Muscle of leg (tissue), 11 donors: ENCODE data around the gene PRDX1. TPM values are rescaled to one million over a fixed set of nuclear protein-coding genes. Genes with fewer than 3 reads are reported as not detected.
"Not testable (repeated sequence)": the region's sequence is repeated elsewhere in the genome, so short reads cannot be mapped to it uniquely, and the experiment has no call there.

Source experiments
- DNase-seq: peaks from one replicate; pipeline ENCODE4 v3.0.0; 2013
- H3K27ac ChIP-seq: one replicate; pipeline ENCODE4 v1.5.1; 2013; ENCODE audit warnings: mild to moderate bottlenecking, low read length, control low read depth
- H3K27me3 ChIP-seq: one replicate; pipeline ENCODE4 v1.6.1; 2013; ENCODE audit warnings: low read length; ENCODE audit not compliant: control insufficient read depth, insufficient read depth
- H3K36me3 ChIP-seq: one replicate; pipeline ENCODE4 v1.6.1; 2013; ENCODE audit warnings: low read length; ENCODE audit not compliant: control insufficient read depth, insufficient read depth
- H3K4me1 ChIP-seq: one replicate; pipeline ENCODE4 v1.6.1; 2013; ENCODE audit warnings: low read length; ENCODE audit not compliant: control insufficient read depth, insufficient read depth
- H3K4me3 ChIP-seq: one replicate; pipeline ENCODE4 v1.5.1; 2013; ENCODE audit warnings: low read length, control low read depth
- H3K9me3 ChIP-seq: replicated peaks from 2 replicates; pipeline ENCODE4 v1.6.1; 2013; ENCODE audit warnings: low read depth, low read length; ENCODE audit not compliant: control insufficient read depth
- WGBS: methylation state at CpG from one replicate; pipeline ENCODE4 v1.1.5; 2013; ENCODE audit warnings: missing lambda C conversion rate; ENCODE audit not compliant: insufficient coverage; 5-methylcytosine and 5-hydroxymethylcytosine counted together
- polyA plus RNA-seq, 8 donors: library from polyadenylated mRNA; unstranded; fragments of 120-200 nt; gene quantifications; one replicate each; pipeline versions ENCODE4 v1.2.1 to v1.2.3, GENCODE V29; 2013; ENCODE audit warnings: inconsistent platforms in 1 of 8, low replicate concordance in 1 of 8; ENCODE audit not compliant: insufficient read length in 8 of 8, insufficient read depth in 1 of 8
- total RNA-seq: library from RNA; stranded (reverse); fragments of 120-200 nt; gene quantifications from one replicate; pipeline ENCODE4 v1.2.4, GENCODE V29; 2013

The PRDX1 gene
- total and polyA plus RNA-seq, 9 donors, result 159 to 223 (median 174) TPM

DNA sequence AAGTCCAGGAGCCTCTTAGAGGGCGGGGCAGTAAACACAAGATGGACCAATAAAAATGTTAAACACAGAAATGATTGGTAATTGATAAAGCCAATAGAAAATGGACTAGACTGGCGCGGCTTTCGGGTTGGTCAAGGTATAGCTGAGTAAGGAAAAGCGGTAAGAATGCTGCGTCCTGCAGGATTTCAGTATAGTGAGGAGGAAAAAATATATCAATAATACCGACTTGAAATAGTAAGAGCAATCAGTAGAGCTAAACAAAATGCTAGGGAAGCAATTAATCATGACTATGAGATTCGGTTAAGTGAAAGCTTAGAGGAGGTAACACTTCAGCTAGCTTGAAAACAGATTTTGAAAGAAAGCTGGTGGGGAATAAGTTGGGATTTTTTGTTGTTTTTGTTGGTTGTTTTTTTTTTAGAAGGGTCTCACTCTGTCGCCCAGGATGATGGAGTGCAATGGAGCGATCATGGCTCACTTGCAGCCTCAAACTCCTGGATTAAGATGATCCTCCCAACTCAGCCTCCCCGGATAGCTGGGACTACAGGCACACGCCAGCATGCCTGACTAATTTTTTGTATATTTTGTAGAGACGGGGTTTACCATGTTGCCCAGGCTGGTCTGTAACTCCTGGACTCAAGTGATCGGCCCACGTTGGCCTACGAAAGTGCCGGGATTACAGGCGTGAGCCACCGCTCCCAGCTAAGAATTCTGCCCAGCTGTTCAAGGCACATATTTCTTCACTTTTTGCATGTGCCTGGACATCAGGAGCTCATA is 30.0 kb downstream of the PRDX1 start:
- no peaks in the 10 kb centered on the region for H3K36me3 ChIP-seq
- H3K4me3 ChIP-seq, result peak overlapping the region; percentile 85
- WGBS, result 68% methylated on average over 13 of the region's 19 CpGs
- DNase-seq, result no peak
- peaks cover 18% of the 10 kb centered on the region for H3K27me3 ChIP-seq
- H3K9me3 ChIP-seq, result no peaks in the 10 kb centered on the region
- H3K4me1 ChIP-seq, result peaks cover 2% of the 10 kb centered on the region
- H3K27ac ChIP-seq, result peak overlapping the region; percentile 52

GRCh38 chr1:45490626-45491486 is 30.8 kb downstream of the PRDX1 start, which contains the start of gene TESK2:
TSS of gene TESK2 (minus strand) at chr1:45491163. CDS start at chr1:45457785, 33,378 bp downstream.
- H3K4me3 ChIP-seq, result peak within 1 kb of the TSS; percentile 85
- under 1% methylated on average over 60 of the region's 64 CpGs for WGBS
- H3K9me3 ChIP-seq, result no peaks in the 10 kb centered on the region
- peak; percentile 99 for DNase-seq
- H3K27ac ChIP-seq, result peak within 1 kb of the TSS; percentile 76
- H3K36me3 ChIP-seq, result no peaks in the 10 kb centered on the region
- peaks cover 18% of the 10 kb centered on the region for H3K27me3 ChIP-seq
- peaks cover 2% of the 10 kb centered on the region for H3K4me1 ChIP-seq

DNA sequence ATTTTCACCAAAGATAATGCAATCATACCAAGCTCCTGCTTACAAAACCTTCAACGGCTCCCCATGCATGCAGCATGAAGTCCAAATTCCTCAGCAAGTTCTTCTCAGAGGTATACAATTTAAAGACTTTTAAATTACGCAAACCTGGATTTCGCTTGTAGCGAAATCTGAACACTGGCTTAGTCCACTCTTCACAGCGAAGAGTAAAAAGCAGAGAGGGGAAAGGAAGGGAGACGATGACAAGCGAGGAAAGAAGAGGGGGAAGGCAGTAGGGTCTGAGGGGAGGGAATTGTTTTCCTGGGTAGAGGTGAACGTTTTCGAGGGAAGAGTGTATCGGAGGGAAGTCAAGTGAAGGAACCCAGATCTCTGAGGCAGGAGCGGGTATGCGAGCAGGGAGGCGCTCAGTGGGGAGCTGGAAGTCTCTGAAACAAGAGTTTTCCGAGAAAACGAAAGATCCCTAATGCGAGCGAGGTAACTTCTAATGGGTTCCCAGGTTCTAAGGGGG is 31.5 kb downstream of the PRDX1 start:
- no peaks in the 10 kb centered on the region for H3K36me3 ChIP-seq
- H3K4me1 ChIP-seq, result peaks cover 2% of the 10 kb centered on the region
- peak overlapping the region; percentile 76 for H3K27ac ChIP-seq
- WGBS, result under 1% methylated on average over 16 of the region's 17 CpGs
- peaks cover 18% of the 10 kb centered on the region for H3K27me3 ChIP-seq
- no peaks in the 10 kb centered on the region for H3K9me3 ChIP-seq
- DNase-seq, result peak; percentile 39
- peak overlapping the region; percentile 85 for H3K4me3 ChIP-seq

DNA sequence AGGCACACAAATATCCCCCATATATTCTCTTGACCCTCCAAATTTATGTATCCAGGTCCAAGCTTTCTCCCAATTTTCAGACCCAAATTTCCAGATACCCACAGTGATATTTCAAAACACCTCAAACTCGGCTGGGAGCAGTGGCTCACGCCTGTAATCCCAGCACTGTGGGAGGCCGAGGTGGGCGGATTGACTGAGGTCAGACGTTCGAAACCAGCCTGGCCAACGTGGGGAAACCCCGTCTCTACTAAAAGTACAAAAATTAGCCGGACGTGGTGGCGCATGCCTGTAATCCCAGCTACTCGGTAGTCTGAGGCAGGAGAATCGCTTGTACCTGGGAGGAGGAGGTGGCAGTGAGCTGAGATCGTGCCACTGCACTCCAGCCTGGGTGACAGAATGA is 32.3 kb downstream of the PRDX1 start:
- not testable (repeated sequence) for H3K9me3 ChIP-seq, H3K27ac ChIP-seq, H3K36me3 ChIP-seq, H3K4me1 ChIP-seq, H3K4me3 ChIP-seq, DNase-seq
- 56% methylated on average over 8 of the region's 14 CpGs for WGBS
- peaks cover 18% of the 10 kb centered on the region for H3K27me3 ChIP-seq

GRCh38 chr1:45488666-45489377 is 32.9 kb downstream of the PRDX1 start:
- peaks cover 2% of the 10 kb centered on the region for H3K4me1 ChIP-seq
- DNase-seq, result no peak
- 70% methylated on average over 4 of the region's 10 CpGs for WGBS
- no peak overlapping the region for H3K4me3 ChIP-seq
- H3K27me3 ChIP-seq, result peaks cover 18% of the 10 kb centered on the region
- H3K9me3 ChIP-seq, result no peaks in the 10 kb centered on the region
- H3K36me3 ChIP-seq, result no peaks in the 10 kb centered on the region
- no peak overlapping the region for H3K27ac ChIP-seq

DNA sequence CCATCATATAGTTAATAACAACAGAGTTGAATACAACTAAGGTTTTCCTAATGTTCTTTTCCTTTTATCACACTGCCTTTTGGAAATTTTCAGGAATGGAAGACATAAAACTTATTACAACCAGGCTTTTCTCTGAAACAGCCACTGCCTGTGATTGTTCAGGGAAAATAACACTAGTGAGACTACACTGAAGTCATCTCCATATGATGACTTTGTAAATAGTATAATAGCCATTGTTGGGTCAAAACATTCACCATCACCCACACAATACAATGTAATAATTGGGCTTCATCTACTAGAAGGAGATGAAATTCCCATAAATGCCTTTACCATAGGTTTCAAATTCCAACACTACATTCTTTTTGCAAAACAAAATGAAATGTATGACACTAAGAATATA is 35.7 kb downstream of the PRDX1 start:
- Histone ChIP-seq H3K27ac (no peak overlapping the region), H3K9me3 (no peaks in the 10 kb centered on the region), H3K4me1 (no peaks in the 10 kb centered on the region), H3K4me3 (no peak overlapping the region), H3K36me3 (no peaks in the 10 kb centered on the region), H3K27me3 (peaks cover 18% of the 10 kb centered on the region)
- DNase-seq, result no peak

- Histone ChIP-seq H3K4me3 (no peak overlapping the region), H3K27ac (no peak overlapping the region), H3K4me1 (no peaks in the 10 kb centered on the region), H3K36me3 (no peaks in the 10 kb centered on the region), H3K9me3 (no peaks in the 10 kb centered on the region), H3K27me3 (no peaks in the 10 kb centered on the region)
- WGBS, result 83% methylated on average over 2 of the region's 5 CpGs
- DNase-seq, result no peak
Measured at GRCh38 chr1:45479039-45479748, 42.5 kb downstream of the PRDX1 start.

DNA sequence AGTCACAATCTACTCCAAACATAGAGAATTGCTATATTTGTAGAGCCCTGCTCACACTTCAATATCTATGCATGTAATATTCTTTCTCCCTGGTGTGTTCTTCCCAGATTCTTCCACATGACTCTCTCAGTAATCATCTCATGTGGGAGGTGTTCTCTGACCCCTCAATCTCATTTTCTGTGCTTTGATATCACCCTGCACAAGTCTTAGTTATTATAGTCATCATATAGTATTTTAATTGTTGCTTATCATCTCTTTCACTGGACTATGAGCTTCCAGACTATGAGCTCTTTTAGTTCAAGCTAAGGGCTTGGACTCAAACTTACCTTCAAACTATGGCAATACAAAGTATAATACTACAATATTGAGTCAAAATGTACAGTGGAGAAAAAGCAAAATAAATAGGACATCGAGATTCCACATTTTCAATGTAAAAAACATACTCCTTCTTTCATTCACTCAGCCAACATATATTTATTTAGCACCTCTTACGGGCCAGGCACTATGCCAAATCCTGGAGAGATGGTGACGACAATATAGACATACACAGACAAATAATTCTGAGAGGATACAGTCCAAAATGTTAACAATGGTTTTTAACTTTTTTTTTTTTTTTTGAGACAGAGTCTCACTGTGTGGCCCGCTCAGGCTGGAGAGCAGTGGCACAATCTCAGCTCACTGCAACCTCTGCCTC is 43.4 kb downstream of the PRDX1 start:
- H3K36me3 ChIP-seq, result no peaks in the 10 kb centered on the region
- no peak for DNase-seq
- no CpG with 5 or more reads among the region's 4 CpGs for WGBS
- no peaks in the 10 kb centered on the region for H3K27me3 ChIP-seq
- H3K4me3 ChIP-seq, result no peak overlapping the region
- no peak overlapping the region for H3K27ac ChIP-seq
- no peaks in the 10 kb centered on the region for H3K4me1 ChIP-seq
- H3K9me3 ChIP-seq, result no peaks in the 10 kb centered on the region

GRCh38 chr1:45477646-45478045 is 44.0 kb downstream of the PRDX1 start:
- Histone ChIP-seq H3K27ac (no peak overlapping the region), H3K9me3 (no peaks in the 10 kb centered on the region), H3K27me3 (no peaks in the 10 kb centered on the region), H3K36me3 (no peaks in the 10 kb centered on the region), H3K4me3 (no peak overlapping the region), H3K4me1 (no peaks in the 10 kb centered on the region)
- no peak for DNase-seq
- WGBS, result no CpG with 5 or more reads among the region's 3 CpGs
